HG03280 (cell line): ENCODE measurements around the gene AGR3.

Experiments used
- ATAC-seq: cut with Tn5 transposase; IDR thresholded peaks from one replicate; pipeline ENCODE4 v1.9.1; 2021; ENCODE audit warnings: mild to moderate bottlenecking, moderate library complexity; ENCODE audit not compliant: unreplicated experiment

The AGR3 gene

DNA sequence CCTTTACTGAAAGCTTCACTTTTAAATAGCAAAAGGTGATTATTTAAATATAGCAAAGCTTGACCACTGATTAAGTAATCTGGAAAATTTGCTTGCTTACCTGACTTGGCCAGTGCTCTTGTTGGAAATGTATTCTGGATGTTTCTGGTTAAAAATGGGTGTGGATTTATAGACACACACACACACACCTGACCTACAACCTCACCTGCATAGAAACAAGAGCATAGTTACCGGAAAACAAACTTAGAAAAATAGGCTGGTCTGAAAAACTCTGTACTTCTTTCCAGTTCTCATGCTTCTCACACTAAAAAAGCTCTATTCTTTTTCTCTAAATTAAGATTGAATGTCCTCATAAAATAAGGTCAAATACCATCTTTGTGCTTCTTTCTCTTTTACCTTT is at the start of gene AGR3:
TSS of gene AGR3 (minus strand) at position 140 of the 400 bp plus-strand sequence. CDS start 3,365 bp downstream, outside the sequence.
- no peak for ATAC-seq

DNA sequence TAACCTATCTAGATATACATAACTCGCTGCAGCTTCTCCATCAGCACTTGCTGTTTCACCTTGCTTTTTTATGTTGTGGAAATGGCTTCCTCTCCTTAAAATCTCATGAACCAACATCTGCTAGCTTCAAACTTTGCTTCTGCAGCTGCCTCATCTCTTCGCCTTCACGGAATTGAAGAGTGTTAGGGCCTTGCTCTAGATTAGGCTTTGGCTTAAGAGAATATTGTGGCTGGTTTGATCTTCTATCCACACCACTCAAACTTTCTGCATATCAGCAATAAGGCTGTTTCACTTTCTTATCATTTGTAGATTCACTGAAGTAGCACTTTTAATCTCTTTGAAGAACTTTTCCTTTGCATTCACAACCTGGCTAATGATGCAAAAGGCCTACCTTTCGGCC is 49.2 kb upstream of the AGR3 start:
- ATAC-seq = no peak

GRCh38 chr7:16929146-16929762 is 47.5 kb upstream of the AGR3 start:
- peak; percentile 88 for ATAC-seq

- no peak for ATAC-seq
Measured at GRCh38 chr7:16926861-16927260, 45.1 kb upstream of the AGR3 start.

DNA sequence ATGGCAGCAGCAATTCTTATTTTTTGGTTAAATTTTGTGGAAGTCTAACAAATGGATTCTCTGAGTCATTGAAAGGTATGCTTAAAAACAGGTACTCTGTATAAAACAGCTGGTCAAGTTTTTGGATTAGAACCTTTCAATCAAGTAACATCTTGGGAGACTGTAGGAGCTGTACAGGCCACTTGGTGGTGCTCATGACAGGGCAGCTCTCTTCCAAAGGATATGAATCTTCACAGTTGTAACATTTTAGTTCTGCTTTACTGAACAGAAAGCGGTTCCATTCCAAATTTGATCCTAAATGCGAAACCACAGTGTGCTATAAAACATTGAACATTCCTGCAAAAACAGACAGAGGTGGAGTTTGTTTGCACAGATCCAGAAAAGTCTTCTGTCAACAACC is 44.5 kb upstream of the AGR3 start:
- ATAC-seq = peak; percentile 37

DNA sequence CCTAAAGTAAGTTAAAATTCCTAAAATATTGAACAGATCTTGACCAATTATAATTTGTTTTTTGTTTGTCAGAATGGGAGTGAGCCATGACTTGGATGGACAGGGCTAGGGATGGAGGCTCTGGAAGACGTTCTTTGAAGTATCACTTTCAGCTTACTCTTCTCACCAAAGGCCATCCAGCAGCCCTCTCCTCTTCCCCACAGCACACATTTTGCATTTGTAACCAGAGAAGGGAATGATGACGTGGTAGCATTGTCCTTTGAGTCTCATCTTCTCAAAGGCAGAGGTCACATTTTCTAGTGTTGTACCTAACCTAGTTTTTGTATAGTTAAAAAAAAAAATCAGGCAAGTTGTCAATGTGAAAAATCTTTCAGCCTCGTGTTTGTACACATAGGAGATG is 43.8 kb upstream of the AGR3 start:
- ATAC-seq = no peak

DNA sequence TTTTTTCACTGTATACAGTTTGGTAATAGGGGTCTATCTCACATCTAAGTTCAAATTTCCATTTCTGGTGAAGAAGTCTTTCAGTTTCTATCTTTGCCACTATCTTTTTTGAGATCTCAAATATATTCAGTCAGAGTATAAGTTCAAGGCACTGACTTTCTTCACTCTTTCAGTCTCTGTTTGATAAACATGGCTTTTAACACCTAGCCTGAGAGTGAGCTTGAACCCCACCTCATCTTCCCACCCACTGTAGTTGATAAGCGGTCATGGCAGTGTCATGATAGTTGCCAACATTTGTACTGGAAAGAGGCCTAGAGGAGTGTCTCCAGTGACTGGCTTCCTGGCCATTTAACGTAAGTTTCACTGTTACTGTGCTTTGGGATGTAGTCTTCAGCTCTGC is 41.2 kb upstream of the AGR3 start:
- no peak for ATAC-seq

GRCh38 chr7:16921644-16922257 is 40.0 kb upstream of the AGR3 start:
- no peak for ATAC-seq

- ATAC-seq = no peak
Measured at GRCh38 chr7:16921151-16921550, 39.4 kb upstream of the AGR3 start.

- ATAC-seq = no peak
Measured at GRCh38 chr7:16919440-16919839, 37.7 kb upstream of the AGR3 start.

DNA sequence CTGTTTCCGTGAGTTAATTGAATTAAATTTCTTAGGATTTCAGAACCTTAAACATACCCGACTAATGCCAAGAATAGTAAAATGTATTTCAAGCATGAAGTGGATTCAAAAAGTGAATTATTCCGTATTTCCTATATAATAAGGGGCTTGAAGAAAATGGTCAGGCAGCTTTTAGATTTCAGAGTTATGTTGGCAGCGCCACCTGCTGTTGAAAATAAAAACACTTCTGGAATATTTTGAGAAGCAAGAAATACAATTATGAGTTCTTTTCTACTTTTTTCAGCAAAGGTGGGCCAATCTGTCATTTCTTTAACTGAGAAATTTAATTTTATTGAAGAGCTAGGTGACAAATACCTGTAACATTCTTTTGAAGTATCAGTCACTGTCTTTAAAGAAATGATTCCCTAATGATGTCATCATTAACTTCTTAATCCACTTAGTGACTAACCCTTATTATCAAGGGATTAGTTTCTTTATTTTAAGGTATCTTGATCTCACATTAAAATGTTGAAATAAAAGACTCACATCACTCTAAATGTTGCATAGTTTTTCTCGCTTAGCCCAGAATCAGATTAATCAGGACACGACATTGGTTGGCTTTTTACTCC is 36.6 kb upstream of the AGR3 start:
- no peak for ATAC-seq

GRCh38 chr7:16916738-16917137 is 35.0 kb upstream of the AGR3 start:
- no peak for ATAC-seq

- no peak for ATAC-seq
Measured at GRCh38 chr7:16916105-16916639, 34.4 kb upstream of the AGR3 start.

DNA sequence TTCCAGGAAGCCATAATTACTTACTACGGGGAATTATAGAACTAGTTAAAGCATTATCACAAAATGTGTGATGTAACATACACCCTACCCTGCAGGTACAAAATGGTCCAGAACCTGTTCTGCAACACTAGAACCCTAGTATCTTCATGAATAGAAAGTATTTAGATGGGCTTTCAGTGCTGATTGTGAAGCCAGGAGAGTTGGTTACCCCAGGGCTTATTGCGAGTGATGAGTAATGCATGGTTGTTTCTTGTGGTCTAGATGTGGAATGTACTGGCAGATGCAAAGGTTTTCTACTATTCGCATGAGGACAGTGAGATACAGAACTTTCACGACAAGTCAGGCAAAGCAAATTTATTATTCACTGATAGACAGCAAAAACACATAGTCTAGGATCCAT is 33.6 kb upstream of the AGR3 start:
- no peak for ATAC-seq

DNA sequence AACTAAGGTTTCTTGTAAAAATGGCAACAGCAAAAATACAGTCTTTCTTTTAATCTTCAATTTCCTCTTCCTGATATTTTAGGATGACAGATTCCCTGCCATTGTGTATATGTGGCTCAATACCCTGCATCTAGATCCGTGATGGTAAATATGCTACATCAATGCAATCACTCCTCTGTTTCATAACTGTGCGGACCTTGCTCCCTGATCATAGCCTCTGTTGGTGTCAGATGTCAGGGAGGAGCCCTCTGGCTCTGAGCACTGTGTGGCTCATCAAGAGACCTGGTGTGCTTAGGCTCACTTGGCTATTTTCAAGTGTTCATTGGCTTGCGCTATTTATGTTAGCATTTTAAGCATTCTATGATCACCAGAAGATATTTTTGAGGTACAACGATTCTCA is 33.0 kb upstream of the AGR3 start:
- ATAC-seq = no peak

- ATAC-seq = no peak
Measured at GRCh38 chr7:16913643-16914042, 31.9 kb upstream of the AGR3 start.

- no peak for ATAC-seq
Measured at GRCh38 chr7:16912540-16912939, 30.8 kb upstream of the AGR3 start.

- ATAC-seq = no peak
Measured at GRCh38 chr7:16908561-16908960, 26.8 kb upstream of the AGR3 start.

- ATAC-seq = no peak
Measured at GRCh38 chr7:16905300-16906044, 23.7 kb upstream of the AGR3 start.

DNA sequence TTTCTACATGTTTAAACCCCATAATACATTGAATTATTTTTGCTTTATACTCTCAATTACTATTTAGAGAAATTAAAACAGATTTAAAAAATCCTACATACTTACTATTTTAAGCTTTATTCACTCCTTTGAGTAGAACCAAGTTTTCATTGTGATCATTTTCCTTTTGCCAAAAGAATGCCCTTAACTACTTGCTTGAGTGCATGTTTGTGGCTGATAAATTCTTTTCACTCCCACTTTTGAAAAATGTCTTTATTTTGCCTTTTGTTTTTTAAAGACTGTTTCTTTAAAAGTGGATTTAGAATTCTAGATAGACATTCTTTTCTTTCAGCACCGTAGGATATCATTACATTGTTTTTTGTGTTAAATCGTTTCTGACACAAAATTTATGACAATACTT is 22.3 kb upstream of the AGR3 start:
- no peak for ATAC-seq

DNA sequence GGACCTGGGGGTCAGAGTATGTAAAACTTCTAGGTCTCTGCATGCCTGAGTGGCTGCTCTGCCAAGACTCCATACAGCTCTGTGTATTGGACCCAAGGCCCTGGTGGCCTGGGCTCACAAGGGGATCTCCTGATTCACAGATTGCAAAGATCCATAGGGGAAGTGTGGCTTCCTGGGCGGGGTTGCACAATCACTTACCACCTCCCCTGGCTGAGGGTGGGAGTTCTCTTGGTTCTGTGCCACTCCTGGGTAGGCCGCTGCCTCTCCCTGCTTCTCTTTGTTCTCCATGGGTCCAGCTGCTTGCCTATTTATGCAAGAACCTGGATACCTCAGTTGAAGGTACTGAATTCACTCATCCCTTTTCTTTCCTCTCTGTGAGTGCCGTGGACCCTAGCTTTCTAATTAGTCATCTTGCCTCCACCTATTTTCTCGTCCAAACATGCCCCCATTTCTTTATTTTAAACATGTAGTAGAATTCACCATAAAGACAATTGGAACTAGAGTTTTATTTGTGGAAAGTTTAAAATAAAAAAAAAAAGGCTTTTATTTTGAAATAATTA is 18.5 kb upstream of the AGR3 start:
- ATAC-seq = no peak
